Hippocampal formation (tissue), 2 donors: ENCODE data around the gene TUBA3C.
"Not testable (repeated sequence)": the region's sequence is repeated elsewhere in the genome, so short reads cannot be mapped to it uniquely, and the experiment has no call there.

Experiments
- DNase-seq, 2 donors: peaks; one replicate each; lab custom pipeline; 2025; lab: John Stamatoyannopoulos, UW

Gene TUBA3C

GRCh38 chr13:19181621-19182485 lies at the start of gene TUBA3C:
TUBA3C (minus strand) TSS chr13:19181824; CDS start chr13:19181747, 77 bp downstream.
- no peak for DNase-seq

- not testable (repeated sequence) for DNase-seq
Measured at GRCh38 chr13:19207413-19207812, 25.8 kb upstream of the TUBA3C start.

GRCh38 chr13:19192622-19193021 lies 11.0 kb upstream of the TUBA3C start:
- not testable (repeated sequence) for DNase-seq

- DNase-seq: not testable (repeated sequence)
Measured at GRCh38 chr13:19189911-19190310, 8.3 kb upstream of the TUBA3C start.

GRCh38 chr13:19189368-19189767 lies 7.7 kb upstream of the TUBA3C start:
- DNase-seq: not testable (repeated sequence)

- DNase-seq: no peak
Measured at GRCh38 chr13:19185865-19186645, 4.4 kb upstream of the TUBA3C start.

- DNase-seq: no peak
Measured at GRCh38 chr13:19185086-19185864, 3.7 kb upstream of the TUBA3C start.

- DNase-seq: no peak
Measured at GRCh38 chr13:19184176-19184575, 2.6 kb upstream of the TUBA3C start.

- DNase-seq: no peak
Measured at GRCh38 chr13:19183676-19184075, 2.1 kb upstream of the TUBA3C start.

- no peak for DNase-seq
Measured at GRCh38 chr13:19182536-19182935, 912 bp upstream of the TUBA3C start.

GRCh38 chr13:19181021-19181620 lies 503 bp downstream of the TUBA3C start:
- DNase-seq: no peak

GRCh38 chr13:19179916-19180315 lies 1.7 kb downstream of the TUBA3C start:
- no peak for DNase-seq

- no peak for DNase-seq
Measured at GRCh38 chr13:19178901-19179593, 2.6 kb downstream of the TUBA3C start.

- DNase-seq: not testable (repeated sequence)
Measured at GRCh38 chr13:19176981-19177776, 4.4 kb downstream of the TUBA3C start.

GRCh38 chr13:19173752-19174151 lies 7.9 kb downstream of the TUBA3C start:
- DNase-seq: no peak

GRCh38 chr13:19172647-19173030 lies 9.0 kb downstream of the TUBA3C start:
- no peak for DNase-seq

GRCh38 chr13:19172007-19172646 lies 9.5 kb downstream of the TUBA3C start:
- no peak for DNase-seq

- no peak for DNase-seq
Measured at GRCh38 chr13:19171563-19171962, 10.1 kb downstream of the TUBA3C start.

- DNase-seq: no peak
Measured at GRCh38 chr13:19169991-19170390, 11.6 kb downstream of the TUBA3C start.

GRCh38 chr13:19169496-19169895 lies 12.1 kb downstream of the TUBA3C start:
- no peak for DNase-seq
